NB4 (cell line): Measurements from ENCODE around the gene TUBB3.

Experiments
- DNase-seq: peaks from one replicate; pipeline ENCODE4 v3.0.0; 2010; ENCODE audit warnings: low read depth
- H3K4me3 ChIP-seq: one replicate; pipeline ENCODE4 v1.5.1; 2011; ENCODE audit warnings: mild to moderate bottlenecking, low read depth, low read length, moderate library complexity
- CTCF ChIP-seq: IDR thresholded peaks from one replicate; pipeline ENCODE4 v1.5.1; 2012; ENCODE audit warnings: low read depth, low read length
- MAX ChIP-seq: IDR thresholded peaks from 2 replicates; pipeline ENCODE4 v1.6.1; 2011; ENCODE audit warnings: low read depth, low read length
- MYC ChIP-seq: IDR thresholded peaks from 2 replicates; pipeline ENCODE4 v1.6.1; 2011; ENCODE audit warnings: low read depth, low read length
- POLR2A ChIP-seq: IDR thresholded peaks from 2 replicates; pipeline ENCODE4 v1.6.1; 2011; ENCODE audit warnings: mild to moderate bottlenecking; ENCODE audit not compliant: insufficient read length; ENCODE audit errors: extremely low read depth

TUBB3 gene

GRCh38 chr16:89917773-89918452 is 5.2 kb upstream of the TUBB3 start:
- TF ChIP-seq MYC, result peak; percentile 99
- peak; percentile 51 for TF ChIP-seq POLR2A
- no peak for TF ChIP-seq CTCF
- peak; percentile 99 for TF ChIP-seq MAX
- peak; percentile 96 for DNase-seq
- H3K4me3 ChIP-seq, result peak overlapping the region; percentile 56

GRCh38 chr16:89918453-89919347 is 4.4 kb upstream of the TUBB3 start, which contains the start of gene MC1R:
Gene MC1R, plus strand, starts transcription at chr16:89918862. Its CDS starts 397 bp downstream, at chr16:89919259.
- H3K4me3 ChIP-seq, result peak within 1 kb of the TSS; percentile 56
- DNase-seq, result peak; percentile 90
- TF ChIP-seq MYC (peak; percentile 91), MAX (peak; percentile 87), POLR2A (peak; percentile 67), CTCF (peak; percentile 59)

GRCh38 chr16:89919535-89920406 is 3.4 kb upstream of the TUBB3 start:
- H3K4me3 ChIP-seq, result peak overlapping the region; percentile 71

GRCh38 chr16:89920723-89921122 is 2.4 kb upstream of the TUBB3 start:
- TF ChIP-seq MAX (0 out of 2 replicates have a peak, but pooled peaks have one; percentile 14), POLR2A (no peak), MYC (no peak)
- peak overlapping the region; percentile 71 for H3K4me3 ChIP-seq
- DNase-seq, result peak; percentile 71

More at GRCh38 chr16:89919535-89920406, 3.4 kb upstream of the TUBB3 start:
- peak; percentile 94 for TF ChIP-seq MAX
- no peak for TF ChIP-seq CTCF
- TF ChIP-seq POLR2A, result no peak
- TF ChIP-seq MYC, result no peak; the same call in none of the 2 replicates
- DNase-seq, result peak; percentile 33

- peak; percentile 78 for DNase-seq
- peak overlapping the region; percentile 71 for H3K4me3 ChIP-seq
- TF ChIP-seq MAX, result 0 out of 2 replicates have a peak, but pooled peaks have one; percentile 1
- peak; percentile 60; the same call in 1 of the 2 replicates for TF ChIP-seq MYC
- TF ChIP-seq CTCF, result no peak
Measured at GRCh38 chr16:89921131-89921701, 1.9 kb upstream of the TUBB3 start.
